K562 (cell line): ENCODE results near the gene PDE11A. TPM values are rescaled to one million over a fixed set of nuclear protein-coding genes. Genes with fewer than 3 reads are reported as not detected.
A peak's percentile ranks its signal among the peaks of the same experiment; 100 is the strongest.

Source experiments
- BACH1 ChIP-seq: fragments of 200-800 bp; sonication (Bioruptor generic); IDR thresholded peaks from 2 replicates; pipeline ENCODE4 v1.6.1; 2016; ENCODE audit warnings: missing genetic modification characterization, missing compliant biosample characterization
- CBX2 ChIP-seq: fragments of 200-600 bp; sonication (generic); IDR thresholded peaks from one replicate; pipeline ENCODE4 v1.6.1; 2012; ENCODE audit warnings: mild to moderate bottlenecking, low read length, inconsistent platforms; ENCODE audit not compliant: insufficient read depth, poor library complexity, severe bottlenecking
- CHCHD3 ChIP-seq: fragments of 250-450 bp; sonication (Bioruptor Pico); IDR thresholded peaks from 2 replicates; pipeline ENCODE4 v2.1.2; 2022; ENCODE audit warnings: mild to moderate bottlenecking
- CREB3 ChIP-seq: fragments of 450-650 bp; conservative IDR thresholded peaks from 2 replicates; pipeline ENCODE4 v1.6.1; 2016; ENCODE audit warnings: missing genetic modification characterization, low read depth, mild to moderate bottlenecking, missing compliant biosample characterization, moderate library complexity
- CTCFL ChIP-seq: IDR thresholded peaks from 2 replicates; pipeline ENCODE4 v1.6.1; 2011; ENCODE audit warnings: borderline replicate concordance, low read depth, mild to moderate bottlenecking, moderate library complexity, low read length; ENCODE audit not compliant: insufficient read depth, poor library complexity, severe bottlenecking
- ELK1 ChIP-seq: sonication (generic); formaldehyde crosslinking; IDR thresholded peaks from 2 replicates; pipeline ENCODE4 v1.8.1; 2022; ENCODE audit warnings: missing genetic modification reagents
- JUND ChIP-seq, 2 experiments: IDR thresholded peaks; 2 replicates in 1 of 2; 3 replicates in 1 of 2; pipeline ENCODE4 v1.6.1; 2011; ENCODE audit warnings: borderline replicate concordance in 2 of 2, low read depth in 2 of 2, low read length in 2 of 2, improper control_type of control experiment in 1 of 2, missing biosample characterization in 1 of 2, missing genetic modification characterization in 1 of 2, missing genetic modification reagents in 1 of 2
- NFYB ChIP-seq: IDR thresholded peaks from 2 replicates; pipeline ENCODE4 v1.6.1; 2011; ENCODE audit warnings: mild to moderate bottlenecking, moderate library complexity; ENCODE audit not compliant: insufficient read length; ENCODE audit errors: extremely low read depth
- PTBP1 ChIP-seq: fragments of 200-400 bp; formaldehyde crosslinking; IDR thresholded peaks from 2 replicates; pipeline ENCODE4 v1.6.1; 2017; ENCODE audit warnings: low read depth, low read length
- RNF2 ChIP-seq: sonication (generic); IDR thresholded peaks from 2 replicates; pipeline ENCODE4 v1.6.1; 2016
- ZFP36 ChIP-seq: fragments of 150-350 bp; IDR thresholded peaks from 2 replicates; pipeline ENCODE4 v1.6.1; 2018; ENCODE audit warnings: low read length, low read depth; ENCODE audit not compliant: partially characterized antibody
- ZNF224 ChIP-seq: sonication (generic); formaldehyde crosslinking; IDR thresholded peaks from 2 replicates; pipeline ENCODE4 v1.8.0; 2022; ENCODE audit warnings: mild to moderate bottlenecking, missing genetic modification reagents
- ZNF395 ChIP-seq: fragments of 200-800 bp; sonication (Bioruptor generic); IDR thresholded peaks from 2 replicates; pipeline ENCODE4 v1.6.1; 2017; ENCODE audit warnings: missing genetic modification characterization, missing compliant biosample characterization
- ZNF408 ChIP-seq: fragments of 250-450 bp; sonication (Bioruptor Pico); IDR thresholded peaks from 2 replicates; pipeline ENCODE4 v1.4.0; 2020; ENCODE audit warnings: low read depth, mild to moderate bottlenecking, moderate library complexity
- polyA plus RNA-seq, 8 experiments: library from polyadenylated mRNA; depleted of rRNA in 4 of 8; stranded (reverse) in 5 of 8; unstranded in 3 of 8; fragments of >200 nt; fragmentation: Nextera tagmentation in 2 of 8; fragmentation: Illumina TruSeq in 1 of 8; extraction: Ambion mirVana in 2 of 8; extraction: Trizol in 1 of 8; gene quantifications; 2 replicates each; pipeline versions ENCODE4 v1.2.1 to v1.2.3, GENCODE V29; 2011 to 2014; ENCODE audit warnings: inconsistent platforms in 1 of 8, missing spikeins in 1 of 8
- total RNA-seq, 7 experiments: library from RNA; depleted of rRNA in 6 of 7; stranded (reverse); fragments of >200 nt in 6 of 7; fragmentation: Illumina TruSeq in 2 of 7; extraction: Trizol in 2 of 7; gene quantifications; 2 replicates each; pipeline versions ENCODE4 v1.2.1 to v1.2.3, GENCODE V29; 2011 to 2021; ENCODE audit warnings: low replicate concordance in 1 of 7

PDE11A gene
- total and polyA plus RNA-seq, 9 of the 15 experiments (the other 6 are each of a cell fraction or from before 2014, with no cell fraction given): 3.2 to 22.1 (median 5.7) TPM

- TF ChIP-seq NFYB (no peak), RNF2 (no peak), CBX2 (no peak), ZFP36 (no peak), PTBP1 (no peak), ZNF395 (CRISPR knock-in tag) (no peak), ELK1 (no peak), ZNF408 (CRISPR knock-in tag) (no peak), BACH1 (tag) (no peak), ZNF224 (CRISPR knock-in tag) (no peak), CHCHD3 (CRISPR knock-in tag) (no peak), JUND (IDR thresholded peaks at IDR 0.05; ENCODE audit: borderline replicate concordance, low read depth, low read length) (peak; percentile 58; the same call in 1 of the 2 replicates), JUND (tag; IDR thresholded peaks at IDR 0.05; ENCODE audit: borderline replicate concordance, low read depth, low read length) (peak; percentile 71; the same call in 1 of the 3 replicates), CTCFL (no peak), CREB3 (no peak)
These were observed 5.5 kb downstream of the PDE11A start (continued) for GRCh38 chr2:178066890-178067669.
